Measurements from ENCODE around the gene MMRN2. TPM values are rescaled to one million over a fixed set of nuclear protein-coding genes. Genes with fewer than 3 reads are reported as not detected.

The MMRN2 gene
- total RNA-seq, 6 donors from 2014 or later = 18.8 to 76.8 (median 31.3) TPM

DNA sequence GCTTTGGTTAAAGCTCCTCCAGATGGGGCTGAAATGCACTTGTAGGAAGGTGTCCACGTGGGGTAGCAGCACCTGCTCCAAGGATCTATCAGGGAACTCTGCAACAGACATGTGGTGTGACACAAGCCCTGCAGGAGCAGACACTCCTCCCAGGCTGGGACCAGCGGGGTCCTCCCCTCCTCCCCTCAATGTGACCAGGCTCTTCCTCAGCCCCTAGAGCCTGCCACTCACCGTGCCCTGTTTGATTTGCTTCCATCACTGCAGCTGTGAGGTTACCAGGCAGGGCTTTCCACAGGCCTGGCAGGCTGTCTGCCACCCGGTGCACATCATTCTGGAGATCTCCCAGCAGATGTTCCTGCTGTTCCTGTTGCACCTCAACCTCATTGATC lies 13.4 kb downstream of the MMRN2 start:
- DNase-seq = no peak

GRCh38 chr10:86943316-86944030 lies 13.9 kb downstream of the MMRN2 start:
- ATAC-seq (ENCODE audit: low FRiP score in 2 of 2) (no peak), DNase-seq (no peak)

More for the DNA sequence above, 13.4 kb downstream of the MMRN2 start:
- H3K27me3 ChIP-seq = no peaks in the 10 kb centered on the region
- 89 to 93% methylated on average over 3 to 4 of the region's 4 CpGs for WGBS, 2 donors
- no peaks in the 10 kb centered on the region for H3K9me3 ChIP-seq
- no peak for ATAC-seq (ENCODE audit: low FRiP score in 2 of 2)
- TF ChIP-seq EP300 (IDR thresholded peaks at IDR 0.05) = no peak
- no peak for TF ChIP-seq POLR2AphosphoS5 (IDR thresholded peaks at IDR 0.05)
- no peak for TF ChIP-seq POLR2A (IDR thresholded peaks at IDR 0.05)
- no peak for TF ChIP-seq CTCF (IDR thresholded peaks at IDR 0.05)
- H3K36me3 ChIP-seq = peaks cover 0 to 29% (median 0%) of the 10 kb centered on the region in 4 donors
- no peak overlapping the region for H3K27ac ChIP-seq
- peaks cover 5 to 12% (median 11%) of the 10 kb centered on the region in 4 donors for H3K4me1 ChIP-seq
- no peak overlapping the region for H3K4me3 ChIP-seq

GRCh38 chr10:86942441-86943315 lies 14.7 kb downstream of the MMRN2 start:
- Histone ChIP-seq H3K27ac (no peak overlapping the region), H3K36me3 (peaks cover 0 to 29% (median 0%) of the 10 kb centered on the region in 4 donors), H3K4me3 (peak overlapping the region in 1 of 4 donors; percentile 24), H3K27me3 (no peaks in the 10 kb centered on the region), H3K9me3 (no peaks in the 10 kb centered on the region), H3K4me1 (peaks cover 5 to 12% (median 11%) of the 10 kb centered on the region in 4 donors)
- peak in 1 of 2 donors; percentile 31 for ATAC-seq (ENCODE audit: low FRiP score in 2 of 2)
- WGBS, 2 donors = 87 to 90% methylated on average over 45 to 94 of the region's 94 CpGs
- no peak for TF ChIP-seq EP300 (IDR thresholded peaks at IDR 0.05)
- no peak for TF ChIP-seq CTCF (IDR thresholded peaks at IDR 0.05)
- no peak for TF ChIP-seq POLR2A (IDR thresholded peaks at IDR 0.05)
- no peak for TF ChIP-seq POLR2AphosphoS5 (IDR thresholded peaks at IDR 0.05)
- peak; percentile 16 to 86 for DNase-seq

More at GRCh38 chr10:86943316-86944030, 13.9 kb downstream of the MMRN2 start:
- Histone ChIP-seq H3K27me3 (no peaks in the 10 kb centered on the region), H3K4me1 (peaks cover 5 to 12% (median 11%) of the 10 kb centered on the region in 4 donors), H3K36me3 (peaks cover 0 to 29% (median 0%) of the 10 kb centered on the region in 4 donors), H3K27ac (no peak overlapping the region), H3K4me3 (no peak overlapping the region), H3K9me3 (no peaks in the 10 kb centered on the region)
- TF ChIP-seq POLR2AphosphoS5 (IDR thresholded peaks at IDR 0.05) (no peak), POLR2A (IDR thresholded peaks at IDR 0.05) (no peak), EP300 (IDR thresholded peaks at IDR 0.05) (no peak), CTCF (IDR thresholded peaks at IDR 0.05) (no peak)
- 94 to 96% methylated on average over 18 to 28 of the region's 30 CpGs for WGBS, 2 donors

DNA sequence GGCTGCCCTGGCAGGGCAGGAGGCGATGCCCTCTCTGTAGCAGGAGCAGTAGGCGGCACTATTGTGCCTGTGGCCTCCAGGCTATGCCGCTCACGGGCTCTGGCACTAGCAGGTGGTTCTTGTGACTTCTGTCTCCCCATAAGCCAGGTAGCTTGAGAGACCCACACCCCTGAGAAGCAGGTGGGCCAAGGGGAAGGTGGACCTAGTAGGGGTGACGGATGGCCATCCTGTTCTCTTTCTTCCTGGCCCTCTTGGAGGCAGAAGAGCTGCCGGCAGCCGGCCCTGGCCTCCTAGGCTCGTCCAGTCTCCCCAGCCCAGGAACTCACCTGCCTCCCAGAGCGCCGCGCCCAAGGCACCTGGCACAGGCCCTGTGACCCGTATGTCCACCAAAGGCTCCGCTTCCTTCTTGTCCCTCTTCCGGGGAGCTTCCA lies 15.4 kb downstream of the MMRN2 start:
- H3K27me3 ChIP-seq = no peaks in the 10 kb centered on the region
- TF ChIP-seq EP300 (IDR thresholded peaks at IDR 0.05) (no peak), POLR2A (IDR thresholded peaks at IDR 0.05) (no peak), CTCF (IDR thresholded peaks at IDR 0.05) (no peak), POLR2AphosphoS5 (IDR thresholded peaks at IDR 0.05) (no peak)
- H3K36me3 ChIP-seq = peaks cover 0 to 31% (median 0%) of the 10 kb centered on the region in 4 donors
- no peaks in the 10 kb centered on the region for H3K9me3 ChIP-seq
- H3K27ac ChIP-seq = no peak overlapping the region
- H3K4me1 ChIP-seq = peaks cover 5 to 12% (median 11%) of the 10 kb centered on the region in 4 donors
- 93 to 96% methylated on average over 14 of the region's 14 CpGs for WGBS, 2 donors
- H3K4me3 ChIP-seq = no peak overlapping the region
- ATAC-seq (ENCODE audit: low FRiP score in 2 of 2) (no peak), DNase-seq (peak; percentile 12 to 71)

Measured in upper lobe of left lung (tissue), 6 donors.